Stimulated activated naive B cell treated with anti-CD40 and anti-IgM and Interleukin-4, amounts not matched to agents 10 μg/mL and 1 μg/mL and 100 μg/mL, for 72 hours (primary cell): Measurements from ENCODE around the gene SETD5.
"Not testable (repeated sequence)": the region's sequence is repeated elsewhere in the genome, so short reads cannot be mapped to it uniquely, and the experiment has no call there.

Experiments
- ATAC-seq, 2 donors: fragments of 150-1000 bp; cut with Tn5 transposase; replicated peaks; 2 replicates each; pipeline ENCODE4 v1.10.0; 2021; ENCODE audit warnings: moderate library complexity in 1 of 2
- DNase-seq: peaks from one replicate; pipeline ENCODE4 v3.0.0; 2021
- H3K27ac Mint-ChIP-seq: one replicate; pipeline ENCODE4 v1.8.0; 2022; ENCODE audit warnings: mild to moderate bottlenecking, mixed read lengths
- H3K27me3 Mint-ChIP-seq, 2 donors: one replicate each; pipeline ENCODE4 v1.8.0; 2022; ENCODE audit warnings: mixed read lengths in 2 of 2
- H3K36me3 Mint-ChIP-seq, 2 donors: one replicate each; pipeline ENCODE4 v1.8.0; 2022; ENCODE audit warnings: mixed read lengths in 2 of 2, mild to moderate bottlenecking in 1 of 2
- H3K4me1 Mint-ChIP-seq, 2 donors: one replicate each; pipeline ENCODE4 v1.8.0; 2022; ENCODE audit warnings: mixed read lengths in 2 of 2, mild to moderate bottlenecking in 1 of 2
- H3K4me3 Mint-ChIP-seq, 2 donors: one replicate each; pipeline ENCODE4 v1.8.0; 2022; ENCODE audit warnings: mild to moderate bottlenecking in 2 of 2, mixed read lengths in 2 of 2, moderate library complexity in 1 of 2
- H3K9me3 Mint-ChIP-seq, 2 donors: one replicate each; pipeline ENCODE4 v1.8.0; 2022; ENCODE audit warnings: mixed read lengths in 2 of 2, mild to moderate bottlenecking in 1 of 2

Gene SETD5

DNA sequence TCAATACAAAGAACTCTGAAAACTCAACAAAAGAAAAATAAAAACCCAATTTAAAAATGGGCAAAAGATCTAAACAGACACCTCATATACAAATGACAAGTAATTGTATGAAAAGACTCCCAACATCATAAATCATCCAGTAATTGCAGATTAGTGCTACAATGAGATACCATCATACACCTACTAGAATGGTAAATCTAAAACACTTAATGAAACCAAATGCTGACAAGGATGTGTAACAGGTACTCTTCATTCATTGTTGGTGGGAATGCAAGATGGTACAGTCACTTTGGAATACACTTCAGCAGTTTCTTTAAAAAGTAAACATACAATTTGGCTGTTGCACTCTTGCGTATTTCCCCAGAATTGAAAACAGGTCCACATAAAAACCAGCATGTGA, 87.8 kb downstream of the SETD5 start:
- Mint-ChIP-seq H3K36me3 (peaks cover 36 to 59% of the 10 kb centered on the region in 2 donors), H3K9me3 (peaks cover 6 to 7% of the 10 kb centered on the region in 2 donors), H3K4me3 (no peak overlapping the region), H3K27me3 (no peaks in the 10 kb centered on the region), H3K27ac (no peak overlapping the region), H3K4me1 (no peaks in the 10 kb centered on the region)
- DNase-seq: no peak
- no peak for ATAC-seq

DNA sequence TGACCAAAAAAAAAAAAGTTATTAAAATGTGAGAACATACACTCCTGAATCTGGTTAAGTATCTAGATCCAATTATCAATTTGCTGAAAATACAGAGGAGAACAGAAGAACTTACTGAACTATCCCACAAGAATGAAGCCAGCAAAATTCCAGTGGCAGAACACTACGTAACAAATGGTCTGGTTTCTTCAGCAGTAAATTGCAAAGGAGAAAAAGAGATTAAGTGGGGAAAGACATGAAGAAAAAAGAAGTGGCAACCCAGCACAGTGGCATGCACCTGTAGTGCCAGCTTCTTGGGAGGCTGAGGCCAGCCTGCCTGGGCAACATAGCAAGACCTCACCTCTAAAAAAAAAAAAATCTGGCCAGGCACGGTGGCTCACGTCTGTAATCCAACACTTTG, 94.1 kb downstream of the SETD5 start:
- DNase-seq (no peak), ATAC-seq (no peak)
- Mint-ChIP-seq H3K4me3 (no peak overlapping the region), H3K27me3 (no peaks in the 10 kb centered on the region), H3K36me3 (peaks cover 24 to 41% of the 10 kb centered on the region in 2 donors), H3K27ac (no peak overlapping the region), H3K4me1 (no peaks in the 10 kb centered on the region), H3K9me3 (peaks cover 6 to 7% of the 10 kb centered on the region in 2 donors)

DNA sequence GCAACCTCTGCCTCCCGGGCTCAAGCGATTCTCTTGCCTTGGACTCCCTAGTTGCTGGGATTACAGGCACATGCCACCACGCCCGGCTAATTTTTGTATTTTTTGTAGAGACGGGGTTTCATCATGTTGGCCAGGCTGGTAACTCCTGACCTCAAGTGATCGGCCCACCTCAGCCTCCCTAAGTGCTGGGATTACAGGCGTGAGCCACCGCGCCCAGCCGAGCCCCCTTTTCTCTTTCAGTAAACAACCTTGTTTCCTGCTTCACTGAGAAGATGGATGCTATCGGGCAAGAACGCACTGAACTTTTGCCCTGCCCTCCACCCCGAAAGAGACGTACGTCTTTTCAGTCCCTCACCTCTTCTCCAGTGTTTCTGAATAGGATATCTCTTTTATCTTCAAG, 96.6 kb downstream of the SETD5 start:
- H3K27ac Mint-ChIP-seq, DNase-seq, H3K4me3 Mint-ChIP-seq, H3K27me3 Mint-ChIP-seq, ATAC-seq, H3K4me1 Mint-ChIP-seq, H3K9me3 Mint-ChIP-seq: not testable (repeated sequence)
- H3K36me3 Mint-ChIP-seq: peaks cover 12 to 34% of the 10 kb centered on the region in 2 donors

DNA sequence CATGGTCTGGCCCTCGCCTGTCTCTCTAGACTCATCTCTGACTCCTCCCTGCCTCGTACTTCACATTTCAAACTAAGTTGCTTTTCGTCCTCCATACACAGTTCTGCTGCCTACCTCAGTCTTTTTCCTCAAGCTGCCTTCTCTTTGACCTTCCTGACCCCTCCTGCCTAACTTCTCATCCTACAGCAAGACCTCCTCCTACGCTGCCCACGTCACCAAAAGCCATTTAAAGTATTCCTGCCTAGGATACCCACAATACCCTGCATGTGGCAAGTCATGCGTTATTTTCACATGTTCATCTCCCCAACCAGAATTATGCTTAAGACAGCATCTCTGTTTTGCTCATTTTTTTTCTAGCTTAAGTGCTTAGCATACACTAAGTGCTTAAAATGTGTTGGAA, 99.5 kb downstream of the SETD5 start:
- H3K4me3 Mint-ChIP-seq: no peak overlapping the region
- peaks cover 25 to 29% of the 10 kb centered on the region in 2 donors for H3K27me3 Mint-ChIP-seq
- H3K36me3 Mint-ChIP-seq: peaks cover 11 to 27% of the 10 kb centered on the region in 2 donors
- DNase-seq (no peak), ATAC-seq (no peak)
- H3K9me3 Mint-ChIP-seq: no peaks in the 10 kb centered on the region
- peaks cover 13 to 15% of the 10 kb centered on the region in 2 donors for H3K4me1 Mint-ChIP-seq
- no peak overlapping the region for H3K27ac Mint-ChIP-seq

DNA sequence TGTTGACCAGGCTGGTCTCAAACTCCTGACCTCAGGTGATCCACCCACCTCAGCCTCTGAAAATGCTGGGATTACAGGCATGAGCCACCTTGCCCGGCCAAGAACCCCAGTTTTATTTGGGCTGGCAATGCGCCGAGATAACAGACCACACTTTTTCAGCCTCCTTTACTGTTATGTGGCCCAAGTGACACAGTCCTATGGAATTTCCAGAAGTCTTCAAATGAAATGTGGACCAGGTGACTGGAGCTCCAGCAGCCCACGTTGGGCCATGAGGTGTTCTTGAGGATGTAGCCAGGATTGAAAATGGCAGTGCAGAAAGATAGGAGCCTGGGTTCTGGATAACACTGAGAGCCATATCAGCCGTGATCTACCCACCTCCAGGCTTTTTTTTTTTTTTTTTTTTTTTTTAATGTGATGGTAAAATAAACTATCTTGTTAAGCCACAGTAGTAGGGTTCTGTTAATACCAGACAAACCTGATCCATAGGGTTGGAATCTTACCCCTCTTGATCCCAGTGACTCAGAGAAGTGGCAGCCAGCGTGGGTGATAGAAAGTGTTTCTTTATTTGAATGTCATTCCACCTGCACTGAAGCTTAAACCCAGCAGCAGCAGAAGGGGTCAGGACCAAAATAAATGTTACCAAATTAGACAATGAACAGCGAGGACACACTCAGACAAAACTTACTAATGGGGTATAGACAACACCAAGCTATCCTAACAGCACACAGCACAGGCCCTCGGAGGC, 100.6 kb downstream of the SETD5 start:
- H3K36me3 Mint-ChIP-seq: peaks cover 11 to 23% of the 10 kb centered on the region in 2 donors
- no peak overlapping the region for H3K27ac Mint-ChIP-seq
- DNase-seq: no peak
- no peaks in the 10 kb centered on the region for H3K9me3 Mint-ChIP-seq
- H3K4me1 Mint-ChIP-seq: peaks cover 13 to 15% of the 10 kb centered on the region in 2 donors
- ATAC-seq: no peak
- H3K4me3 Mint-ChIP-seq: no peak overlapping the region
- H3K27me3 Mint-ChIP-seq: peaks cover 28 to 34% of the 10 kb centered on the region in 2 donors

DNA sequence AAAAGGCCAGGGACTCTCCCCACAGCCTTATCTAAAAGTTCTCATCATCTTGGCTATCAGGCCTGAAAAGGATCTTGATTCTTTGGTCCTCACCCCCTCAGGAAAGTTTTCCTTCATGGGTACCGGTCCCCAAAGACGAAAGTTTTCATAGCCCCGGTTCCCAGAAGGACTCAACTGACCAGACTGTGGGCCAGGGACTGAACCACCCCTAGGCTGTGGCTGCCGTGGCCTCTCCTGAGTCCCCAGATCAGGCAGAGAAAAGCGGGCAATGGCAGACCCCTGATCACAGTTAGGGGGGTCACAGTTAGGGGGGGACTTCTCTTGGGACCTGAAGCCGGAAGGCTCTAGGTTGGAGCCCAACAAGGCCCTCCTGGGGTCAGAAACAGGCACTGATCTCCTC, 101.4 kb downstream of the SETD5 start:
- peaks cover 13 to 15% of the 10 kb centered on the region in 2 donors for H3K4me1 Mint-ChIP-seq
- no peaks in the 10 kb centered on the region for H3K9me3 Mint-ChIP-seq
- peaks cover 28 to 34% of the 10 kb centered on the region in 2 donors for H3K27me3 Mint-ChIP-seq
- DNase-seq: no peak
- no peak for ATAC-seq
- peaks cover 8 to 17% of the 10 kb centered on the region in 2 donors for H3K36me3 Mint-ChIP-seq
- H3K27ac Mint-ChIP-seq: no peak overlapping the region
- no peak overlapping the region for H3K4me3 Mint-ChIP-seq

DNA sequence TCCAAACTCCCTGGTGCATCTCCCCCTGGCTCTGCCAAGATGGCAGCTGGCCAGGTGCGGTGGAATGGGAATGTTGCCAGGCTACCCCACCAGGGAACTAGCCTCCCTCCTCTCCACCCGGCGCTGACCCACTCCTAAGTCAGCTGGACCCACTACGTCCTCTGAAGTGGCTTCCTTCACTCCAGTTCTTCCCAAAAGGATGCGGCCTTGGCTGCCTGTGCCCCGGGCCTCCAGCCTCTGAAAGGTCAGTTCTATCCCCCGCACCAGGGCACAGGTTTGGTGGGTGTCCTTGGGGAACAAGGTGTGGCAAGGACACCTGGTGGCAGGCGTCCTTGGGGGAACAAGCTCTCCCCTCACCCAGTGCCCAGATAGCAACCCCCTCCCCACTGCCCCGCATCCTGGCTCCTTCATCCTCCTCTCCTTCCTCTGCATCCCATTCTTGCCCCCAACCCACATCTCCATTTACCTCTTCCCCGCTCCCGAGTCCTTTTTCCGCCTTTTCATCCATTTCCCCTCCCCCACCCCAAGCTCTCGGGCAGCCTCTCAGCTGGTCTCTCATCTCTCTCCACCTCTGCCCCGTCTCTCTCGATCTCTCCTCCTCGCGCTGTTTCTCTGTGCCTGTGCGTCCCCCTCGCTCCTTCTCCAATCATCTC, 102.2 kb downstream of the SETD5 start:
- H3K4me3 Mint-ChIP-seq: peak overlapping the region in 1 of 2 donors; percentile 29
- peak overlapping the region; percentile 48 for H3K27ac Mint-ChIP-seq

DNA sequence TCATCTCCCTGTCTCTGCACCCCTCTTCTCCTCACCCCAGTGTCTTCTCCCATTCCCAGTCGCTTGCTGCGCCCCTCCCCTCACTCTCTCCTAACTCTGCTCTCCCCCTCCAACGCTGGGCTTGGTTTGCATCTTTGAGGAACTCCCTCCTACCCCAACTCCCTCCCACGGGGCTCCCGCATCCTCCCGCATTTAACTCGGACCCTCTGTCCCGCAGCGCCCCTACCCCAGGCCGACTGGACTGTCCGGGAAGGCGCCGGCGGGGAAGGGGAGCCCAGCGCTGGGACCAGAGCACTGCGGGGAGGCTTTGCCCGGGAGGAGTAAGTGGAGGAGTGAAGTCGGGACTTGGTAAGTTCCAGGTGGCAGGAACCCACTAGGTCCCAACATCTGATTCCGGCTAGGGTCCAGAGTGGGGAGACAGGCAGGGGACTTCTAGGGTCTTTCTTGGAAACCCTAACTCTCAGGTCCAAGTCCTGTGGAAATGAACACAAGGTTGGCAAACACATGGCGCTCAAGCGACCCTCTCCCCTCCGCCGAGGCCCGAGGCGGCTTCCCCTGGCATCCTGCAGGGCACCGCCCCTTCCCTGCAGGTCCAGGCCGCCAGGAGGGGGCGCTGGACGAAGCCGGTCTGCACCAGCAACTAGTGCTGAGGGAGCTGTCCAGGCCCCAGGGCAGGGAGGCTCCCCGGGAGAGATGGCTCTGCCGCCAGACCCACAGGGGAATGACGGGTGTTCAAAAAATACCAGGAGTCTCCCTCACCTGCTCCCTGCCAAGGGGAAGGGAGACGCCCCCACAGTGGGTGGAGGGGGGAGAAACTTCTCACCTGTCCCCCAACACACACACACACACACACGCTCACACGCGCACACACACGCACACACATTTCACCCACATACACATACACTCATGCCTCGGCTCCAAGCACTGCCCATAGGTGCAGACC, 103.0 kb downstream of the SETD5 start:
- Mint-ChIP-seq H3K4me3 (peak overlapping the region; percentile 21 to 47), H3K4me1 (peaks cover 16 to 29% of the 10 kb centered on the region in 2 donors), H3K27ac (peak overlapping the region; percentile 31), H3K27me3 (peaks cover 28 to 34% of the 10 kb centered on the region in 2 donors), H3K9me3 (no peaks in the 10 kb centered on the region), H3K36me3 (peaks cover 2 to 4% of the 10 kb centered on the region in 2 donors)
- peak; percentile 79 to 81 for ATAC-seq
- peak; percentile 50 for DNase-seq

More for the DNA sequence above, 102.2 kb downstream of the SETD5 start:
- H3K27me3 Mint-ChIP-seq: peaks cover 28 to 34% of the 10 kb centered on the region in 2 donors
- H3K36me3 Mint-ChIP-seq: peaks cover 5 to 12% of the 10 kb centered on the region in 2 donors
- DNase-seq (no peak), ATAC-seq (no peak)
- H3K4me1 Mint-ChIP-seq: peaks cover 13 to 23% of the 10 kb centered on the region in 2 donors
- H3K9me3 Mint-ChIP-seq: no peaks in the 10 kb centered on the region

DNA sequence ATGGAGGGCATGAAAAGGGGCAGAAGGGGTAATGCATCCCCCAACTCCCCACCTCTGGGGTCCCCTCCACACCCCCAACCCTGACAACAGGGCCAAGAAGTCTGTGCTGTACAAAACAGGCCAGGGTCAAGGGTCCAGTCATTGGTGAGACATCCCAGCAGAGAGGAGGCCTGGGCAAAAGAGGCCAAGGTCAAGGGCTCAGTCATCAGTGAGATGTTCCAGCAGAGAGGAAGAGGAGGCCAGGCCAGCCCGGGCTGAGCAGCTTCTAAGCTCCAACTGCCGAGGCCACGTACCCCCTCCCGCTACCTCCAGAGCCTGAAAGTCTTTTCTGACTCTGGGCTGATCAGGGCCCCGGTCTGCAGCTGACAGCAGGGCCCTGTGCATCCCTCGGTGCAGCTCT, 103.8 kb downstream of the SETD5 start:
- no peak overlapping the region for H3K27ac Mint-ChIP-seq
- H3K36me3 Mint-ChIP-seq: peaks cover 2 to 4% of the 10 kb centered on the region in 2 donors
- no peak overlapping the region for H3K4me3 Mint-ChIP-seq
- peaks cover 16 to 29% of the 10 kb centered on the region in 2 donors for H3K4me1 Mint-ChIP-seq
- no peak for DNase-seq
- H3K9me3 Mint-ChIP-seq: no peaks in the 10 kb centered on the region
- ATAC-seq: no peak
- peaks cover 32 to 34% of the 10 kb centered on the region in 2 donors for H3K27me3 Mint-ChIP-seq

DNA sequence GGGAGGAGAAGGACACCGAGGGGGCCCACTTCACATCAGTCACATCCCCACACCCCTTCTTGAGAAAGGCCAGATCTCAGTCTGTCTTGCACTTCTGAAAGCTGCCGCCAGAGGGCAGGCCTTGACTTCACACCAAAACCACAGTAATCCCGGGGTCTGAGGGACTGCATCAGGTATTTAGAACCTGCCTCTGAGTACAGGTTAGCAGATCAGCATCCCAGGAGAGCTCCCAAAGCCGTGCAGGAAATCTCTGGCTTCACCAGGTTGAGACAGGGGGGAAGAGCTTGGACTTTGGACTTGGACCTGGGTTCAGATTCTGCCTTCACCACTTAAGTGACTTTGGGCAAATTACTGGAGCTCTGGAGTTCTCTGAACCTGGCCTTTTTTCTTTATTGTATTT, 105.9 kb downstream of the SETD5 start:
- no peak overlapping the region for H3K4me3 Mint-ChIP-seq
- peaks cover 0 to 2% of the 10 kb centered on the region in 2 donors for H3K36me3 Mint-ChIP-seq
- DNase-seq: peak; percentile 62
- H3K9me3 Mint-ChIP-seq: no peaks in the 10 kb centered on the region
- H3K27me3 Mint-ChIP-seq: peaks cover 45 to 49% of the 10 kb centered on the region in 2 donors
- H3K4me1 Mint-ChIP-seq: peaks cover 16 to 33% of the 10 kb centered on the region in 2 donors
- ATAC-seq: peak; percentile 64 to 73
- no peak overlapping the region for H3K27ac Mint-ChIP-seq

DNA sequence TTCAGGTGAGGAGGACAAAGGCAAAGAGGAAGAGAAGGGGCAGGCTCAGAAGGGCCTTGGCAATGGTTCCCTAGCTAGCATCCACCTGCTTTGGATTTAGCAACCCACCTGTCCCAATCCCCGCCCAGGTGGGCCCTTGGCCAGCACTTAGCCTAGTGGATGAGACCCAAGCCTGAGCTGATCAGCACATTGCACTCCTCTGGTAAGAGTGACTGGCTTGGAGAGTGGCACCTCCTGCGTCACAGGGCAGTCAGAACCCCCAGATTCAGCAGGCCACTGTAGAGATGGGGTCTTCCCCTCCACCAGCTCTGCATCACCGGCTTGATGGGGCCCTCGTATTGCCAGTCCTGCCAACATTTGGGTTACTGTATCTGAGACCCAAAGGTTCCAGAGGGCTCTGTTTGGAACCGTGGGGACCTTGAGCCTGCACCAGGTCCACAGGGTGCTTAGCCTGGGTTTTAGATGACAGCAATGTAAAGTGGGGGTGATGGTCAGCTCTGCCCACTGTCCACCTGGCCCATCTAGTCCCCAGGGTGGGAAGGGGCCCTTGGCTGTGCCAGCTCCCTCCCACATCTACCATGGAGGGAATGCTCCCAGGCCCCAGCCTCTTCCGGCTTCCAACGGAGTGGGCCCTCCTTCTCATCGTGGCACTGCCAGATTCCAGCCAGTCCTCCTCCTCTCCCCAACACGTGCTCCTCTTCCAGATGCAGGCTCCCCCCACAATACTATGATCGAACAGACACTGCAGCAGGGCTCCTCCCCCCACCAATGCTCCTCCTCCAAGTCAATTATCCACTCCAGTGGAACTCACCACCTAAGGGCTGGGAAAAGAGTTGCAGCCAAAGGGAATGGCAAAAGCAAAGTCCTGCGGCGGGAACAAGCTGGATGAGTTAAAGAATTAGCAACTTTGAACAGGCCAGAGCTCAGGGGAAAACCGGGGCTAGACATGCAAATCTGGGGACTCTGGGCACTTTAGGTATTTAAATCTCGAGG, 110.5 kb downstream of the SETD5 start:
- H3K4me3 Mint-ChIP-seq: no peak overlapping the region
- peaks cover 9 to 28% of the 10 kb centered on the region in 2 donors for H3K4me1 Mint-ChIP-seq
- ATAC-seq (no peak), DNase-seq (no peak)
- H3K27ac Mint-ChIP-seq: no peak overlapping the region
- no peaks in the 10 kb centered on the region for H3K9me3 Mint-ChIP-seq
- peaks cover 31 to 36% of the 10 kb centered on the region in 2 donors for H3K27me3 Mint-ChIP-seq
- H3K36me3 Mint-ChIP-seq: no peaks in the 10 kb centered on the region

DNA sequence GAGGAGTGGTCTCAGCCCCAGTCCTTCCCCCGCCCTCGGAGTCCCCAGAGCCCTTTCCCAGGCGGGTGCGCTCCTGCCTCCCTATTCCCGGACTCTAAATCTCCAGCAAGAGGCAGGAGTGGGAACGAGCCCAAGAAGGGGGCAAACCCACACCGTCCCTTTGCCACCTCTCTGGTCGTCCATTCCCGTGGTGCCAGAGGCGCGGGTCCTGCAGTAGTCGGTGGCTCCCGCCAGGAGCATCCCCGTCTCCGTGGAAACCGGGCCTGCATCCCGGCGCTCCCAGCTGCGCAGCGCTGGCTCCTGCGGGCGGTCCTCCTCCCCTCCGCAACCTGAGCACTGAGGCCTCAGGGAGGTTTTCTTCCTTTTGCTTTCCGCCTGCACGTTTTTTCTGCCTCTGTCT, 111.4 kb downstream of the SETD5 start:
- Mint-ChIP-seq H3K27me3 (peaks cover 36 to 37% of the 10 kb centered on the region in 2 donors), H3K36me3 (no peaks in the 10 kb centered on the region), H3K27ac (no peak overlapping the region), H3K9me3 (no peaks in the 10 kb centered on the region), H3K4me1 (peaks cover 9 to 28% of the 10 kb centered on the region in 2 donors), H3K4me3 (no peak overlapping the region)
- no peak for DNase-seq
- ATAC-seq: no peak

DNA sequence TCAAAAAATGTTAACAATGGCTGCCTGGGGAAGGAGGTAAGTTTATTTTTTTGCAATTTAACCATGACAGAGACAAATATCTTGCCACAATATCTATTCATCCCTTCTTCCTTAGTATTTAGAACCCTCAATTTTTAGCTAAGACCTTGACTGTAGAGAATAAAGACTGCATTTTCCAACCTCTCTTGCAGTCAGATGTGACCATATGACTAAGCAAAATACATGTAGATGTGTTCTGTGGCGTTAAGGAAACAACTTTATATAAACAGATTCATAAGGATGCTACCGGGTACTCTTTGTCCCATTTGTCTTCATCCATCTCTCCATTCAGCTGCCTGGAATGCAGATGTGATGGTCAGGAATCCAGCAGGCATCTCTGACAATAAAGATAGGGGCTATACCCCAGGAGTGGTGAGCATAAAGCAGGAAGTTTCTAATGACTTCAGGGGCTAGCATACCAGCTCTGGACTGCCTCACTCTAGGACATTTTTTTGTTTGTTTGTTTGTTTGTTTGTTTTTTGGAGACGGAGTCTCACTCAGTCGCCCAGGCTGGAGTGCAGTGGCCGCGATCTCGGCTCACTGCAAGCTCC, 115.1 kb downstream of the SETD5 start:
- Mint-ChIP-seq H3K9me3 (no peaks in the 10 kb centered on the region), H3K4me3 (no peak overlapping the region), H3K27me3 (peaks cover 20 to 40% of the 10 kb centered on the region in 2 donors), H3K36me3 (no peaks in the 10 kb centered on the region), H3K4me1 (peaks cover 6 to 15% of the 10 kb centered on the region in 2 donors), H3K27ac (no peak overlapping the region)
- ATAC-seq (no peak), DNase-seq (no peak)
